Measurements from ENCODE around the gene ENO4. TPM values are rescaled to one million over a fixed set of nuclear protein-coding genes. Genes with fewer than 3 reads are reported as not detected.

The ENO4 gene, protein sequence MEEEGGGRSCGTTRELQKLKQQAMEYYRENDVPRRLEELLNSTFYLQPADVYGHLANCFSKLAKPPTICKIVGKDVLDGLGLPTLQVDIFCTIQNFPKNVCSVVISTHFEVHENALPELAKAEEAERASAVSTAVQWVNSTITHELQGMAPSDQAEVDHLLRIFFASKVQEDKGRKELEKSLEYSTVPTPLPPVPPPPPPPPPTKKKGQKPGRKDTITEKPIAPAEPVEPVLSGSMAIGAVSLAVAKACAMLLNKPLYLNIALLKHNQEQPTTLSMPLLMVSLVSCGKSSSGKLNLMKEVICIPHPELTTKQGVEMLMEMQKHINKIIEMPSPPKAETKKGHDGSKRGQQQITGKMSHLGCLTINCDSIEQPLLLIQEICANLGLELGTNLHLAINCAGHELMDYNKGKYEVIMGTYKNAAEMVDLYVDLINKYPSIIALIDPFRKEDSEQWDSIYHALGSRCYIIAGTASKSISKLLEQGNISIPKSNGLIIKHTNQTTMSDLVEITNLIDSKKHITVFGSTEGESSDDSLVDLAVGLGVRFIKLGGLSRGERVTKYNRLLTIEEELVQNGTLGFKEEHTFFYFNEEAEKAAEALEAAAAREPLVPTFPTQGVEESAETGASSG
- total RNA-seq (under 1 TPM in 3 of 10 donors, not detected in 7; 0.11 to 0.19 (median 0.13) TPM), polyA plus RNA-seq (not detected)
- long read RNA-seq, donor 1: 0 reads
- long read RNA-seq, donor 2: 0 reads
- long read RNA-seq, donor 3: 0 reads

DNA sequence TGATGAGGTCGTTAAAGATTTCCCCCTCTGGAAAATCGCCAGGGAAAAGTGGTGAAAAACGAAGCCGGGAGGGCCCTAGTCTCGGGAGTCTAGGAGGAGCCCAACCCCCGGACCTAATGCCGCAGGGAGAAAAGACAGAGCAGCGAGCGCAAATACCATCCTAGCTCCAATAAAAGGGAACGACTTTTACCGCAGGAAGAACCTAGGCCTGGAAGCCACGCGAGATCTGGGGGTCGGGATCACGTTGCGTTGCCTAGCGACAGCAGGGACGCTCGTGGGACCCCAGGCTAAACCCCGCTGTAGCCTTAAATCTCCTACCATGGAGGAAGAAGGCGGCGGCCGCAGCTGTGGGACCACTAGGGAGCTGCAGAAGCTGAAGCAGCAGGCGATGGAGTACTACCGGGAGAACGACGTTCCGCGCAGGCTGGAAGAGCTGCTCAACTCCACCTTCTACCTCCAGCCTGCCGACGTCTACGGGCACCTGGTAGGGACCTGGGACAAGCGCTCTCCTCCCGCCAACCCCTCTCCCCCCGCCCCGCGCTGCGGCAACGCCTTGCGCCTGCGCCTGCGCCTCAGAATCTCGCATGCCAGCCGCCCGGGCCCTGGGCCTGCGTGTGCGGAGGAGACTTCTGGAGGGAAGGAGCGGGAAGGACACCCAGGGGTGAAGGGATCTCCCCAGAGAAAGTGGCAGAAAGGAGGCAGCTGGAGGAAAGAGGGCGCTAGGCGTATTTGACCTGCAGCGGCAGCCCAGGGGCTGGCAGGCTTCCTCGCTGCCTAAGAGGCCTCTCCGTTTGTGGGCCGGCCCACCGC lies at the start of gene ENO4:
Gene ENO4 (plus strand): TSS at position 252 of the 810 bp plus-strand sequence. CDS start 68 bp downstream, at position 320.
- peaks cover 0 to 11% (median 5%) of the 10 kb centered on the region in 9 donors for H3K4me1 ChIP-seq
- WGBS, 2 donors: 1 to 2% methylated on average over 55 of the region's 55 CpGs
- peak within 1 kb of the TSS; percentile 47 to 81 (median 64) for H3K4me3 ChIP-seq
- H3K27ac ChIP-seq: peak within 1 kb of the TSS in 9 of 10 donors; percentile 45 to 67 (median 54)
- H3K9me3 ChIP-seq: no peaks in the 10 kb centered on the region
- ATAC-seq (peak; percentile 80 to 96 (median 94)), DNase-seq (peak; percentile 64 to 68)
- intact Hi-C loops (cut with DNase I): no loop called here
- no peaks in the 10 kb centered on the region for H3K36me3 ChIP-seq
- H3K27me3 ChIP-seq: peaks cover 0 to 56% (median 17%) of the 10 kb centered on the region in 7 donors
- TF ChIP-seq, protein P1, sequence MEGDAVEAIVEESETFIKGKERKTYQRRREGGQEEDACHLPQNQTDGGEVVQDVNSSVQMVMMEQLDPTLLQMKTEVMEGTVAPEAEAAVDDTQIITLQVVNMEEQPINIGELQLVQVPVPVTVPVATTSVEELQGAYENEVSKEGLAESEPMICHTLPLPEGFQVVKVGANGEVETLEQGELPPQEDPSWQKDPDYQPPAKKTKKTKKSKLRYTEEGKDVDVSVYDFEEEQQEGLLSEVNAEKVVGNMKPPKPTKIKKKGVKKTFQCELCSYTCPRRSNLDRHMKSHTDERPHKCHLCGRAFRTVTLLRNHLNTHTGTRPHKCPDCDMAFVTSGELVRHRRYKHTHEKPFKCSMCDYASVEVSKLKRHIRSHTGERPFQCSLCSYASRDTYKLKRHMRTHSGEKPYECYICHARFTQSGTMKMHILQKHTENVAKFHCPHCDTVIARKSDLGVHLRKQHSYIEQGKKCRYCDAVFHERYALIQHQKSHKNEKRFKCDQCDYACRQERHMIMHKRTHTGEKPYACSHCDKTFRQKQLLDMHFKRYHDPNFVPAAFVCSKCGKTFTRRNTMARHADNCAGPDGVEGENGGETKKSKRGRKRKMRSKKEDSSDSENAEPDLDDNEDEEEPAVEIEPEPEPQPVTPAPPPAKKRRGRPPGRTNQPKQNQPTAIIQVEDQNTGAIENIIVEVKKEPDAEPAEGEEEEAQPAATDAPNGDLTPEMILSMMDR (IDR thresholded peaks at IDR 0.05): no peak

DNA sequence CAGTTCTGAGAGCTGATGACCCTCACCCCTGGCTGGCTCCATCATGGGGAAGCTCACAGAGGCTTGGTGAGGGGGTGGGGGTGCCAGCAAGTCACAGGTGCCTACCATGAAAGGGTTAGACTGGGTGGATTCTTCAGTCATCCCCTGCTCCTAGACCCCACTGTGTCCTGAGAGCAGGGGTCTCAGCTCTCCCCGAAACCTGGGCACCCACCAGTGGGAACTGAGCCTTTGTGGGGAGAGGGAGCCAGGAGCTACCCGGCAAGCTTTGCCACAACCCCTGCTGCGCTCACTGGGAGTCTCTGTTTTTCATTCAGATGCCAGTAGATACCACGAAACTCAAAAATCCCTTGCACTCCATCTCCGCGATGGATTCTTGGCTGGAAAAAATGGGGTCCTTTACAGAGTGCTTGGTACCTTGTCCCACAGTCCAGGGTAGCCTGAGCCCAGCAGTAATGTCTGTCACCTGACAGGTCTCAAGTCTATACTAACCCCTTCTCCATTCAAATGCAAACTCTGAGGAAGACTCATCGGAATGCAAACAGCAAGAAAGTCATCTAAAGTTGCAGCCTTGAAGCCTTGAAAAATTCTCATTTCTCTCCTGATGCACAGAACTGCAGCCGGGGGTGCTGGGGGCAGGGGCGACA lies 48.9 kb upstream of the ENO4 start:
- peaks cover 0 to 26% (median 7%) of the 10 kb centered on the region in 7 donors for H3K27me3 ChIP-seq
- no peak overlapping the region for H3K4me3 ChIP-seq
- H3K9me3 ChIP-seq: no peaks in the 10 kb centered on the region
- no peaks in the 10 kb centered on the region for H3K4me1 ChIP-seq
- no peak for ATAC-seq
- H3K36me3 ChIP-seq: no peaks in the 10 kb centered on the region
- no peak for DNase-seq
- intact Hi-C loops (cut with DNase I): no loop called here
- TF ChIP-seq, protein P1 (IDR thresholded peaks at IDR 0.05): no peak
- H3K27ac ChIP-seq: no peak overlapping the region
- 80 to 81% methylated on average over 9 of the region's 9 CpGs for WGBS, 2 donors

DNA sequence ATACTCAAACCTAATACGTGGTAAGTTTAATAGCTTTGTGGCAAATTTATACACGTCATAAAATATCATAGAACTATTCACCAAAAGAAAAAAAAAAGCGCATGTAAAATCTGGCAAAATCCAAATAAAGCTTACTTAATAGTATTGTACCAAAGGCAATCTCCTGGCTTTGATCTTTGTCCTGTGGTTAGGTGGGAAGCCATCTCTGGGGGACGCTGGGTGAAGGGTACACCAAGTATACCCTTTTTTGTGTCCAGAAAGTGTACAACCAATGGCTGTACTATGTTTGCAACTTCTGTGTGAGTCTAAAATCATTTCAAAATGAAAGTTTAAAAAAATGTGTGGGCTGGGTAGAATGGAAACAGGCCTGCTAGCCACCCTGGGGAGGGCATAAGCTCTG lies 47.6 kb upstream of the ENO4 start:
- 91 to 93% methylated on average over 4 of the region's 4 CpGs for WGBS, 2 donors
- Histone ChIP-seq H3K36me3 (no peaks in the 10 kb centered on the region), H3K4me3 (no peak overlapping the region), H3K4me1 (no peaks in the 10 kb centered on the region), H3K9me3 (no peaks in the 10 kb centered on the region), H3K27me3 (peaks cover 0 to 22% (median 2%) of the 10 kb centered on the region in 7 donors), H3K27ac (no peak overlapping the region)
- DNase-seq (no peak), ATAC-seq (no peak)
- TF ChIP-seq, protein P1 (IDR thresholded peaks at IDR 0.05): no peak
- intact Hi-C loops (cut with DNase I): no loop called here

Measured in heart right ventricle (tissue), 16 donors.